GM12878 (cell line): ENCODE data around the gene C1QTNF7. TPM values are rescaled to one million over a fixed set of nuclear protein-coding genes. Genes with fewer than 3 reads are reported as not detected.

Source experiments
- CBX3 ChIP-seq: fragments of 200-600 bp; sonication (generic); IDR thresholded peaks from 2 replicates; pipeline ENCODE4 v1.6.1; 2016; ENCODE audit warnings: low read depth, borderline replicate concordance
- GABPA ChIP-seq: IDR thresholded peaks from 2 replicates; pipeline ENCODE4 v1.6.1; 2014; ENCODE audit warnings: antibody characterized with exemption, low read depth, mild to moderate bottlenecking, inconsistent platforms
- JUNB ChIP-seq: IDR thresholded peaks from 2 replicates; pipeline ENCODE4 v1.6.1; 2016; ENCODE audit warnings: antibody characterized with exemption, mild to moderate bottlenecking
- POU2F2 ChIP-seq: IDR thresholded peaks from 3 replicates; pipeline ENCODE4 v1.6.1; 2011; ENCODE audit warnings: low read depth, mild to moderate bottlenecking, low read length, borderline replicate concordance
- ZBTB11 ChIP-seq: fragments of 450-650 bp; formaldehyde crosslinking; IDR thresholded peaks from 2 replicates; pipeline ENCODE4 v1.5.0; 2022; ENCODE audit warnings: mild to moderate bottlenecking, missing genetic modification characterization
- polyA plus RNA-seq, 11 experiments: library from polyadenylated mRNA; depleted of rRNA in 4 of 11; unstranded in 6 of 11; stranded (reverse) in 5 of 11; fragments of >200 nt; fragmentation: Nextera tagmentation in 4 of 11; fragmentation: Illumina TruSeq in 1 of 11; extraction: Ambion mirVana in 4 of 11; extraction: Trizol in 1 of 11; gene quantifications; 1 replicate in 1 of 11; 2 replicates in 10 of 11; pipeline versions ENCODE4 v1.2.1 to v1.2.3, GENCODE V29; 2011 to 2016; ENCODE audit warnings: inconsistent platforms in 2 of 11, missing spikeins in 2 of 11, low read depth in 1 of 11
- total RNA-seq, 4 experiments: library from RNA; depleted of rRNA in 3 of 4; stranded (reverse); fragments of >200 nt in 3 of 4; fragmentation: Illumina TruSeq in 1 of 4; extraction: Trizol in 1 of 4; gene quantifications; 2 replicates each; pipeline versions ENCODE4 v1.2.1 to v1.2.3, GENCODE V29; 2013 to 2021
- TF ChIP-seq, protein P1 (sequence below): fragments of 450-650 bp; IDR thresholded peaks from 2 replicates; pipeline ENCODE4 v1.6.1; 2017; ENCODE audit warnings: borderline replicate concordance
- TF ChIP-seq, protein P2 (sequence below): IDR thresholded peaks from 2 replicates; pipeline ENCODE4 v1.6.1; 2012; ENCODE audit warnings: low read depth, low read length, improper control_type of control experiment

Gene C1QTNF7
- total and polyA plus RNA-seq, 10 of the 15 experiments (the other 5 are each of a cell fraction or from before 2014, with no cell fraction given) = not detected

DNA sequence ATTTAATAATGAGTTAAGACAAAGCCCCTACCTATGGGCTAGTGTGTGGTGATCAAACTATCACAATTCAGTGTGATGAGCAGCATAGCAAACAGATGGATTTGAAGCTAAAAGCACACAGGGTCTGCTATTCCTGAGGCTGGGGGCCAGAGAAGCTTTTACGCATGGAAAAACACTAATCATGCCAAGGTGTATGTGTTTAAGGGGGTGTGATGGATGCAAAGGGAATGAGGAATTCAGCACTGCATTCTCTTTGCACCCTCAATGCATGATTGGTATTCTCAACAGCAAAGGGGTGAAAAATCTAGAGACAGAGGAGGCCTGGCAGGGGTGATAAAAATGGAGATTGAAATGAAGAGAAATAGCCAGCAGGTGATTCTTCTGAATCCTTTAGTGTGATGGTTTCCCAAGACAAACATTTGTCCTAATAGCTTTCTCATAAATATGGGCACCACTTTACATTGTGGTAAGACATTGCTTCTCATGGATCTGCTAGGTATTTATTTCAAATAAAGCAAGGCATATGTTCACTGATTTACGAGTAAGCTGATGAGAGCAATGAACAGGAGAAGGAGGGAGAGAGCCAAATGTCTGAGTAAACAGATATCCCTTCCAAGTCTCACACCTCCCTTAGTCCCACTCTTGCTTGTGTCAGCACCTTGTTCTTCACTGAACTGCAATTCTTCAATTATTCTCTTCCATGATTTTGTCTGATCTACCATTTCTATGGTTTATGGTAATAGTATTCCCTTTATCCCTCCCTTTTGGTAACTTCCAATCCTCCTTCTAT lies 15.7 kb downstream of the C1QTNF7 start (continued):
- TF ChIP-seq, protein P1, sequence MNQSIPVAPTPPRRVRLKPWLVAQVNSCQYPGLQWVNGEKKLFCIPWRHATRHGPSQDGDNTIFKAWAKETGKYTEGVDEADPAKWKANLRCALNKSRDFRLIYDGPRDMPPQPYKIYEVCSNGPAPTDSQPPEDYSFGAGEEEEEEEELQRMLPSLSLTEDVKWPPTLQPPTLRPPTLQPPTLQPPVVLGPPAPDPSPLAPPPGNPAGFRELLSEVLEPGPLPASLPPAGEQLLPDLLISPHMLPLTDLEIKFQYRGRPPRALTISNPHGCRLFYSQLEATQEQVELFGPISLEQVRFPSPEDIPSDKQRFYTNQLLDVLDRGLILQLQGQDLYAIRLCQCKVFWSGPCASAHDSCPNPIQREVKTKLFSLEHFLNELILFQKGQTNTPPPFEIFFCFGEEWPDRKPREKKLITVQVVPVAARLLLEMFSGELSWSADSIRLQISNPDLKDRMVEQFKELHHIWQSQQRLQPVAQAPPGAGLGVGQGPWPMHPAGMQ = no peak
- TF ChIP-seq ZBTB11 (no peak), GABPA (no peak), POU2F2 (no peak), CBX3 (no peak), JUNB (no peak)
- TF ChIP-seq, protein P2, sequence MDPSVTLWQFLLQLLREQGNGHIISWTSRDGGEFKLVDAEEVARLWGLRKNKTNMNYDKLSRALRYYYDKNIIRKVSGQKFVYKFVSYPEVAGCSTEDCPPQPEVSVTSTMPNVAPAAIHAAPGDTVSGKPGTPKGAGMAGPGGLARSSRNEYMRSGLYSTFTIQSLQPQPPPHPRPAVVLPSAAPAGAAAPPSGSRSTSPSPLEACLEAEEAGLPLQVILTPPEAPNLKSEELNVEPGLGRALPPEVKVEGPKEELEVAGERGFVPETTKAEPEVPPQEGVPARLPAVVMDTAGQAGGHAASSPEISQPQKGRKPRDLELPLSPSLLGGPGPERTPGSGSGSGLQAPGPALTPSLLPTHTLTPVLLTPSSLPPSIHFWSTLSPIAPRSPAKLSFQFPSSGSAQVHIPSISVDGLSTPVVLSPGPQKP = no peak
